GM19193 (cell line): ENCODE data around the gene EIF2S1.

Experiments
- POLR2A ChIP-seq: IDR thresholded peaks from 4 replicates; pipeline ENCODE4 v1.6.1; 2011; ENCODE audit not compliant: insufficient read depth, insufficient read length; ENCODE audit errors: extremely low read depth

Gene EIF2S1

GRCh38 chr14:67420102-67420739, 60.1 kb downstream of the EIF2S1 start:
- no peak for TF ChIP-seq POLR2A

GRCh38 chr14:67421356-67422224, 61.5 kb downstream of the EIF2S1 start:
- no peak for TF ChIP-seq POLR2A

GRCh38 chr14:67423424-67423823, 63.3 kb downstream of the EIF2S1 start:
- TF ChIP-seq POLR2A = no peak

- TF ChIP-seq POLR2A = no peak
These were observed 64.4 kb downstream of the EIF2S1 start for GRCh38 chr14:67424539-67424938.

- no peak for TF ChIP-seq POLR2A
These were observed 65.5 kb downstream of the EIF2S1 start for GRCh38 chr14:67425608-67426007.

- TF ChIP-seq POLR2A = no peak
These were observed 66.0 kb downstream of the EIF2S1 start for GRCh38 chr14:67426161-67426560.

- no peak for TF ChIP-seq POLR2A
These were observed 67.0 kb downstream of the EIF2S1 start for GRCh38 chr14:67426983-67427606.

GRCh38 chr14:67428501-67429031, 68.4 kb downstream of the EIF2S1 start:
- TF ChIP-seq POLR2A = no peak

- TF ChIP-seq POLR2A = no peak
These were observed 69.5 kb downstream of the EIF2S1 start for GRCh38 chr14:67429510-67430205.

GRCh38 chr14:67432050-67432564, 72.0 kb downstream of the EIF2S1 start:
- TF ChIP-seq POLR2A = no peak

- no peak for TF ChIP-seq POLR2A
These were observed 75.5 kb downstream of the EIF2S1 start for GRCh38 chr14:67435603-67436002.
